Measurements from ENCODE around the gene VPS37D.
"Not testable (repeated sequence)": the region's sequence is repeated elsewhere in the genome, so short reads cannot be mapped to it uniquely, and the experiment has no call there.

The VPS37D gene

DNA sequence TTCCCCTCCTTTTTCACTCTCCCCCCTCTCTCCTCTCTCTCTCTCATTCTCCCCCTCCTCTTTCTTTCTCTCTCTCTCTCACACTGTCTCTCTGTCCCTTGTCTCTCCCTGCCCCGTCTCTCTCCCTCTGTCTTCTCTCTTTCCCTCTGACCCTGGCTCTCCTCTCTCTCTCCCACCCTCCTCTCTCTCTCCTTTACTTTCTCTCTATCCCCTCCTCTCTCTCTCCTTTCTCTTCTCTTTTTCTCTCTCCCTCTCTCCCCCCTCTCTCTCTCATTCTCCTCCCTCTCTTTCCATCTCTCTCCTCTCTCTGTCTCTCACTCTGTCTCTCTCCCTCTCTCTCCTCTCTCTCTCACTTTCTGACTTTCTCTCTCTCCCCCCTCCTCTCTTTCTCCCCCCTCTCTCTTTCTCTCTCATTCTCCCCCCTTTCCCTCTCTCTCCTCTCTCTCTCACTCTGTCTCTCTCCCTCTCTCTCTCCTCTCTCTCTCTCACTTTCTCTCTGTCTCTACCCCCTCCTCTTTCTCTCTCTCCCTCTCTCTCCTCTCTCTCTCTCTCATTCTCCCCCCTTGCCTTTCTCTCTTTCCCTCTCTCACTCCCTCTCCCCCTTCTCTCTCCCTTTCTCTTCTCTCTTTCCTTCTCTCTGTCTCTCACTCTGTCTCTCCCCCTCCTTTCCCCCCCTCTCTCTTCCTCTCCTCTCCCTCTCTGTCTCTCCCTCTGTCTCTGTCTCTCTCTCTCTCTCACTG, 18.9 kb upstream of the VPS37D start:
- Histone ChIP-seq H3K4me1 (ENCODE audit: insufficient read depth, low read length, poor library complexity, severe bottlenecking) (peaks cover 5% of the 10 kb centered on the region), H3K36me3 (ENCODE audit: insufficient read depth, low read length) (no peaks in the 10 kb centered on the region), H3K9me2 (replicated peaks; ENCODE audit: low read depth, low read length) (no peaks in the 10 kb centered on the region), H3K79me2 (ENCODE audit: insufficient read depth, low read length) (no peaks in the 10 kb centered on the region), H3F3A (ENCODE audit: low read depth) (no peaks in the 10 kb centered on the region), H3K27me3 (ENCODE audit: insufficient read depth, low read length, poor library complexity, severe bottlenecking) (no peaks in the 10 kb centered on the region), H3K9me3 (ENCODE audit: insufficient read depth, low read depth, low read length) (no peaks in the 10 kb centered on the region), H3K9ac (ENCODE audit: low read depth, low read length, poor library complexity, severe bottlenecking) (no peak overlapping the region), H3K4me3 (ENCODE audit: low read length, poor library complexity, severe bottlenecking) (no peak overlapping the region), H4K20me1 (ENCODE audit: insufficient read depth, low read length, poor library complexity, severe bottlenecking) (no peaks in the 10 kb centered on the region), H3K4me2 (ENCODE audit: low read depth, low read length, poor library complexity, severe bottlenecking) (no peak overlapping the region), H2AFZ (ENCODE audit: low read length) (peak overlapping the region; percentile 56; the same call in 1 of the 2 replicates)
- TF ChIP-seq CTCF (conservative IDR thresholded peaks at IDR 0.05; ENCODE audit: low read length) (no peak), EZH2phosphoT487 (IDR thresholded peaks at IDR 0.05; ENCODE audit: borderline replicate concordance) (no peak)

GRCh38 chr7:73649576-73649975, 18.1 kb upstream of the VPS37D start:
- no peaks in the 10 kb centered on the region for H3K9me3 ChIP-seq (ENCODE audit: insufficient read depth, low read depth, low read length)

DNA sequence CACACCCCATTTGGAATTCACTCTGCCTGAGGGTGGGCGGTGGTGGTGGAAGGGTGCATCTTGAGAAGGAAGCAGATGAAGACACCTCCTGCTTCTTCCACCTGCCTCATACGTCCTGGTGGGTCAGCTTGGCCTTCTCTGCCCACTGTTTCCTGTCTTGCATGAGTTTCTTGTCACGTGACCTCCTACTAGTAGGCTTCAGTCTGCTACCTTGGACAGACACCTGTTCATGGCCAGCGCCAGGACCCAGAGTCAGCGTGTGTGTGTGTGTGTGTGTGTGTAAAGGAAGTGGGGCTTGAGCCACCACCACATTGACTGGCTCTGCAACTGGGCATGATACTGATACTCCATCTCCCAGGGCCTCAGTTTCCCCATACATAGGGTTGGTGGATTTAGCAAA, 17.1 kb upstream of the VPS37D start:
- Histone ChIP-seq H3K4me1 (ENCODE audit: insufficient read depth, low read length, poor library complexity, severe bottlenecking) (peaks cover 5% of the 10 kb centered on the region), H3F3A (ENCODE audit: low read depth) (no peaks in the 10 kb centered on the region), H3K4me2 (ENCODE audit: low read depth, low read length, poor library complexity, severe bottlenecking) (no peak overlapping the region), H3K36me3 (ENCODE audit: insufficient read depth, low read length) (no peaks in the 10 kb centered on the region), H3K27me3 (ENCODE audit: insufficient read depth, low read length, poor library complexity, severe bottlenecking) (no peaks in the 10 kb centered on the region), H3K9ac (ENCODE audit: low read depth, low read length, poor library complexity, severe bottlenecking) (no peak overlapping the region), H3K9me3 (ENCODE audit: insufficient read depth, low read depth, low read length) (no peaks in the 10 kb centered on the region), H3K9me2 (replicated peaks; ENCODE audit: low read depth, low read length) (no peaks in the 10 kb centered on the region), H3K79me2 (ENCODE audit: insufficient read depth, low read length) (no peaks in the 10 kb centered on the region), H2AFZ (ENCODE audit: low read length) (no peak overlapping the region), H3K4me3 (ENCODE audit: low read length, poor library complexity, severe bottlenecking) (no peak overlapping the region), H4K20me1 (ENCODE audit: insufficient read depth, low read length, poor library complexity, severe bottlenecking) (no peaks in the 10 kb centered on the region)
- TF ChIP-seq EZH2phosphoT487 (IDR thresholded peaks at IDR 0.05; ENCODE audit: borderline replicate concordance): no peak

More at GRCh38 chr7:73649576-73649975, 18.1 kb upstream of the VPS37D start:
- Histone ChIP-seq H3K9ac (ENCODE audit: low read depth, low read length, poor library complexity, severe bottlenecking) (no peak overlapping the region), H3F3A (ENCODE audit: low read depth) (no peaks in the 10 kb centered on the region), H3K79me2 (ENCODE audit: insufficient read depth, low read length) (no peaks in the 10 kb centered on the region), H3K4me1 (ENCODE audit: insufficient read depth, low read length, poor library complexity, severe bottlenecking) (peaks cover 5% of the 10 kb centered on the region), H4K20me1 (ENCODE audit: insufficient read depth, low read length, poor library complexity, severe bottlenecking) (no peaks in the 10 kb centered on the region), H2AFZ (ENCODE audit: low read length) (no peak overlapping the region), H3K27me3 (ENCODE audit: insufficient read depth, low read length, poor library complexity, severe bottlenecking) (no peaks in the 10 kb centered on the region), H3K36me3 (ENCODE audit: insufficient read depth, low read length) (no peaks in the 10 kb centered on the region), H3K4me3 (ENCODE audit: low read length, poor library complexity, severe bottlenecking) (no peak overlapping the region), H3K9me2 (replicated peaks; ENCODE audit: low read depth, low read length) (no peaks in the 10 kb centered on the region), H3K4me2 (ENCODE audit: low read depth, low read length, poor library complexity, severe bottlenecking) (peak overlapping the region; percentile 18)
- TF ChIP-seq CTCF (conservative IDR thresholded peaks at IDR 0.05; ENCODE audit: low read length) (no peak), EZH2phosphoT487 (IDR thresholded peaks at IDR 0.05; ENCODE audit: borderline replicate concordance) (no peak)

DNA sequence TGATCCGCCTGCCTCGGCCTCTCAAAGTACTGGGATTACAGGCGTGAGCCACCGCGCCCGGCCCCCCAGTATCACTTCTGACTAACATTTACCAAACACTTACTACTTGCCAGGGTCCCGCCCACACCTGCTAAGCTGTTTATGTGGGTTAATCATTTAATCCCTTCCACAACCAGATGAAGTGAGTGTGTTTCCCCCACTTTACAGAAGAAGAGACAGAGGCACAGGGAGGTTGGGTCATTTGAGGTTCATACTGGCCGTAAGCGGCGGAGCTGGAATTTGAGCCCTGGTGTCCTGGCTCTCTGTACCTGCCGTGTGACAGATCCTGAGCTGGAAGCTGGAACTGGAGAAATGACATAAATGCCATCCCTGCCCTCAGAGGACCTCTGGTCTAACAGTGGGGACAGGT, 15.1 kb upstream of the VPS37D start:
- Histone ChIP-seq H3K36me3 (ENCODE audit: insufficient read depth, low read length) (no peaks in the 10 kb centered on the region), H3K4me1 (ENCODE audit: insufficient read depth, low read length, poor library complexity, severe bottlenecking) (peaks cover 5% of the 10 kb centered on the region), H4K20me1 (ENCODE audit: insufficient read depth, low read length, poor library complexity, severe bottlenecking) (no peaks in the 10 kb centered on the region), H3K79me2 (ENCODE audit: insufficient read depth, low read length) (no peaks in the 10 kb centered on the region), H3K9ac (ENCODE audit: low read depth, low read length, poor library complexity, severe bottlenecking) (no peak overlapping the region), H3K9me3 (ENCODE audit: insufficient read depth, low read depth, low read length) (no peaks in the 10 kb centered on the region), H3K9me2 (replicated peaks; ENCODE audit: low read depth, low read length) (no peaks in the 10 kb centered on the region), H3K4me3 (ENCODE audit: low read length, poor library complexity, severe bottlenecking) (no peak overlapping the region), H3F3A (ENCODE audit: low read depth) (no peaks in the 10 kb centered on the region), H2AFZ (ENCODE audit: low read length) (no peak overlapping the region), H3K27me3 (ENCODE audit: insufficient read depth, low read length, poor library complexity, severe bottlenecking) (no peaks in the 10 kb centered on the region), H3K4me2 (ENCODE audit: low read depth, low read length, poor library complexity, severe bottlenecking) (no peak overlapping the region)
- TF ChIP-seq EZH2phosphoT487 (IDR thresholded peaks at IDR 0.05; ENCODE audit: borderline replicate concordance) (no peak), CTCF (conservative IDR thresholded peaks at IDR 0.05; ENCODE audit: low read length) (no peak)

DNA sequence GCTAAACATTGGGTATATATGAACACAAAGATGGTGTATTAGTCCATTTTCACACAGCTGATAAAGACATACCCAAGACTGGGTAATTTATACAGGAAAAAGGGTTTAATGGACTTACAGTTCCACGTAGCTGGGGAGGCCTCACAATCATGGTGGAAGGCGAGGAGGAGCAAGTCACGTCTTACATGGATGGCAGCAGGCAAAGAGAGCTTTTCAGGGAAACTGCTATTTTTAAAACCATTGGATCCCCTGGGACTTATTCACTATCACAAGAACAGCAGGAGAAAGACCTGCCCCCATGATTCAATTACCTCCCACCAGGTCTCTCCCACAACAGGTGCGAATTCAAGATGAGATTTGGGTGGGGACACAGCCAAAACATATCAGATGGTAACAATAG, 12.3 kb upstream of the VPS37D start:
- not testable (repeated sequence) for H3K4me2 ChIP-seq (ENCODE audit: low read depth, low read length, poor library complexity, severe bottlenecking); H3K4me3 ChIP-seq (ENCODE audit: low read length, poor library complexity, severe bottlenecking); H3F3A ChIP-seq (ENCODE audit: low read depth); H3K27me3 ChIP-seq (ENCODE audit: insufficient read depth, low read length, poor library complexity, severe bottlenecking); H4K20me1 ChIP-seq (ENCODE audit: insufficient read depth, low read length, poor library complexity, severe bottlenecking); H3K4me1 ChIP-seq (ENCODE audit: insufficient read depth, low read length, poor library complexity, severe bottlenecking); H3K9ac ChIP-seq (ENCODE audit: low read depth, low read length, poor library complexity, severe bottlenecking); H3K9me3 ChIP-seq (ENCODE audit: insufficient read depth, low read depth, low read length); H3K9me2 ChIP-seq (replicated peaks; ENCODE audit: low read depth, low read length); H2AFZ ChIP-seq (ENCODE audit: low read length); H3K79me2 ChIP-seq (ENCODE audit: insufficient read depth, low read length); H3K36me3 ChIP-seq (ENCODE audit: insufficient read depth, low read length)
